Calu3 (cell line): ENCODE measurements around the gene PRPH. TPM values are rescaled to one million over a fixed set of nuclear protein-coding genes. Genes with fewer than 3 reads are reported as not detected.
A peak's percentile ranks its signal among the peaks of the same experiment; 100 is the strongest.
"Not testable (repeated sequence)": the region's sequence is repeated elsewhere in the genome, so short reads cannot be mapped to it uniquely, and the experiment has no call there.

Source experiments
- BruUV-seq: library from RNA; stranded (reverse); fragments of 400-500 nt; replicated peaks from 2 replicates; lab custom pipeline; 2021; lab: Mats Ljungman, UMichigan
- CTCF ChIA-PET: fragments of 300-600 bp; sonication (Branson Sonifier 250); formaldehyde crosslinking; loops from one replicate; lab custom pipeline; 2022; ENCODE audit warnings: antibody characterized with exemption; lab: Charles Lee
- DNase-seq: peaks from one replicate; pipeline ENCODE4 v3.0.0; 2022
- H3K27ac Mint-ChIP-seq: one replicate; pipeline ENCODE4 v1.8.0; 2022; ENCODE audit warnings: mixed read lengths; ENCODE audit not compliant: unreplicated experiment
- H3K27me3 Mint-ChIP-seq: one replicate; pipeline ENCODE4 v1.8.0; 2022; ENCODE audit warnings: mixed read lengths; ENCODE audit not compliant: unreplicated experiment
- H3K36me3 Mint-ChIP-seq: one replicate; pipeline ENCODE4 v1.8.0; 2022; ENCODE audit warnings: mild to moderate bottlenecking, moderate library complexity, mixed read lengths; ENCODE audit not compliant: insufficient read depth, unreplicated experiment
- H3K4me1 Mint-ChIP-seq: one replicate; pipeline ENCODE4 v1.8.0; 2022; ENCODE audit warnings: mild to moderate bottlenecking, low read depth, mixed read lengths; ENCODE audit not compliant: unreplicated experiment
- H3K4me3 Mint-ChIP-seq: one replicate; pipeline ENCODE4 v1.8.0; 2022; ENCODE audit warnings: mild to moderate bottlenecking, low read depth, moderate library complexity, mixed read lengths; ENCODE audit not compliant: unreplicated experiment
- H3K9me3 Mint-ChIP-seq: one replicate; pipeline ENCODE4 v1.8.0; 2022; ENCODE audit warnings: low read depth, mixed read lengths; ENCODE audit not compliant: unreplicated experiment
- intact Hi-C: fragments of 100-400 bp; cut with micrococcal nuclease; formaldehyde crosslinking; loops from one replicate; pipeline ENCODE4 v1.10.0; 2022; ENCODE audit not compliant: unreplicated experiment
- total RNA-seq: library from RNA; stranded (reverse); gene quantifications from 2 replicates; pipeline ENCODE4 v1.2.3, GENCODE V29; 2022
- TF ChIP-seq, protein P1 (sequence below): fragments of 200-600 bp; IDR thresholded peaks from one replicate; pipeline ENCODE4 v1.8.0; 2022; ENCODE audit warnings: antibody characterized with exemption; ENCODE audit not compliant: unreplicated experiment

The PRPH gene
- total RNA-seq, 1 experiment from 2014 or later = not detected

DNA sequence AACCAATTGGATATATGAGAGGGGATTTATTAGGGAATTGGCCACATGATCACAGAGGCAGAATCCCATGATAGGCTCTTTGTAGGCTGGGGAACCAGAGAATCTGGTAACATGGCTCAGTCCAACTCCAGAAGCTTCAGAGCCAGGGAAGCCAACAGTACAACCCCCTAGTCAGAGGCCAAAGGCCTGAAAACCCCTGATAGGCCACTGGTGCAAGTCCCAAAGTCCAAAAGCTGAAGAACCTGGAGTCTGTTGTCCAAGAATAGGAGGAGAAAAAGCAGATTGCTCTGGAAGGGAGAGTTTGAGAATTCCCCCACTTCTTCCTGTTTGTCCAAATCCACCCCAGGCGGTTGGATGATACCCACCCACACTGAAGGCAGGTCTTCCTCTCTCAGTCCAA, 19.9 kb downstream of the PRPH start:
- intact Hi-C loops = no loop called here
- Mint-ChIP-seq H3K4me3 (no peak overlapping the region), H3K27me3 (no peaks in the 10 kb centered on the region), H3K4me1 (no peaks in the 10 kb centered on the region), H3K9me3 (no peaks in the 10 kb centered on the region), H3K27ac (peak overlapping the region; percentile 37), H3K36me3 (no peaks in the 10 kb centered on the region)
- TF ChIP-seq, protein P1, sequence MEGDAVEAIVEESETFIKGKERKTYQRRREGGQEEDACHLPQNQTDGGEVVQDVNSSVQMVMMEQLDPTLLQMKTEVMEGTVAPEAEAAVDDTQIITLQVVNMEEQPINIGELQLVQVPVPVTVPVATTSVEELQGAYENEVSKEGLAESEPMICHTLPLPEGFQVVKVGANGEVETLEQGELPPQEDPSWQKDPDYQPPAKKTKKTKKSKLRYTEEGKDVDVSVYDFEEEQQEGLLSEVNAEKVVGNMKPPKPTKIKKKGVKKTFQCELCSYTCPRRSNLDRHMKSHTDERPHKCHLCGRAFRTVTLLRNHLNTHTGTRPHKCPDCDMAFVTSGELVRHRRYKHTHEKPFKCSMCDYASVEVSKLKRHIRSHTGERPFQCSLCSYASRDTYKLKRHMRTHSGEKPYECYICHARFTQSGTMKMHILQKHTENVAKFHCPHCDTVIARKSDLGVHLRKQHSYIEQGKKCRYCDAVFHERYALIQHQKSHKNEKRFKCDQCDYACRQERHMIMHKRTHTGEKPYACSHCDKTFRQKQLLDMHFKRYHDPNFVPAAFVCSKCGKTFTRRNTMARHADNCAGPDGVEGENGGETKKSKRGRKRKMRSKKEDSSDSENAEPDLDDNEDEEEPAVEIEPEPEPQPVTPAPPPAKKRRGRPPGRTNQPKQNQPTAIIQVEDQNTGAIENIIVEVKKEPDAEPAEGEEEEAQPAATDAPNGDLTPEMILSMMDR = no peak
- CTCF ChIA-PET = no interaction called here
- no peak for DNase-seq
- no TSS peak for BruUV-seq

DNA sequence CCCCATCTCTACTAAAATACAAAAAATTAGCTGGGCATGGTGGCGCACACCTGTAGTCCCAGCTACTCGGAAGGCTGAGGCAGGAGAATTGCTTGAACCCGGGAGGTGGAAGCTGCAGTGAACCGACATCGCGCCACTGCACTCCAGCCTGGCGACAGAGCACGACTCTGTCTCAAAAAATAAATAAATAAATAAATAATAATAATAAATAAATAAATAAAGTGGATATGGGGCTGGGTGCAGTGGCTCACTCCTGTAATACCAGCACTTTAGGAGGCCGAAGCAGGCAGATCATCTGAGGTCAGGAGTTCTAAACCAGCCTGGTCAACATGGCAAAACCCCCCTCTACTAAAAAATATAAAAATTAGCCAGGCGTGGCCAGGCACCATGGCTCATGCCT, 22.2 kb downstream of the PRPH start:
- H3K4me3 Mint-ChIP-seq, H3K27me3 Mint-ChIP-seq, intact Hi-C loops, H3K27ac Mint-ChIP-seq, CTCF ChIA-PET, H3K36me3 Mint-ChIP-seq, DNase-seq, H3K4me1 Mint-ChIP-seq, BruUV-seq, H3K9me3 Mint-ChIP-seq: not testable (repeated sequence)

DNA sequence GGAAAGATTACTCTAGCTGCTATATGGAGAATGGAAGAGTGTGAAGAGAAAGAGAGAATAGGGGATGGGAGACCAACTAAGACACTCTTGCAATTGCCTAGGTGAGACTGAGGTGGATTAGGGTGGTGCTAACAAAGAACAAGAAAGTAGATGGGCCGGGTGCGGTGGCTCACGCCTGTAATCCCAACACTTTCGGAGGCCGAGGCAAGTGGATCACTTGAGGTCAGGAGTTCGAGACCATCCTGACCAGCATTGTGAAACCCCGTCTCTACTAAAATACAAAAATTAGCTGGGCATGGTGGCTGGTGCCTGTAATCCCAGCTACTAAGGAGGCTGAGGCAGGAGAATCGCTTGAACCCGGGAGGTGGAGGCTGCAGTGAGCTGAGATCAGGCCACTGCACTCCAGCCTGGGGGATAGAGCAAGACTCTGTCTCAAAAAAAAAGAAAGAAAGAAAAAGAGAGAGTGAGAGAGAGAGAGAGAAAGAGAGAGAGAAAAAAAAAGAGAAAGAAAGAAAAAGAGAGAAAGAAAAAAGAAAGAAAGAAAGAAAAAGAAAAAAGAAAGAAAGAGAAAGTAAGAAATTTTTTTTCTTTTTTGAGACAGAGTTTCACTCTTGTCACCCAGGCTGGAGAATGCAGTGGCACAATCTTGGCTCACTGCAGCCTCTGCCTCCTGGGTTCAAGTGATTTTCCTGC, 25.6 kb downstream of the PRPH start:
- DNase-seq, H3K4me1 Mint-ChIP-seq, BruUV-seq, H3K27ac Mint-ChIP-seq, CTCF ChIA-PET, intact Hi-C loops, H3K9me3 Mint-ChIP-seq, H3K27me3 Mint-ChIP-seq, H3K4me3 Mint-ChIP-seq: not testable (repeated sequence)
- peaks cover 24% of the 10 kb centered on the region for H3K36me3 Mint-ChIP-seq

DNA sequence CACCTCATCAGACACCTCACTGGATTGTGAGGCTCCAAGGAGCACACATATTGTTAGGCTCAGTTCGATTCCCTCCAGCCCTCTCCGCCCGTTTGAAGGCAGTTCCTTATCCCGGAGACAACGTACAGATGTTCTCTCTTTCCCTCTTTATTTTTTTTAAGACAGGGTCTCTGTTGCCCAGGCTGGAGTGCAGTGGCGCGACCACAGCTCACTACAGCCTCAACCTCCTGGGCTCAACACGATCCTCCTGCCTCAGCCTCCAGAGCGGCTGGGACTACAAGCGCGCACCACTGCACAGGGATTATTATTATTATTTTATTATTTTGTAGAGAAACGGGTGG, 27.4 kb downstream of the PRPH start:
- no peaks in the 10 kb centered on the region for H3K9me3 Mint-ChIP-seq
- CTCF ChIA-PET = interaction anchor here (0.8 to 1.7 kb wide), 6 partner anchors 9 to 419 kb away, joined by 4 to 15 read pairs (median 8); partner anchors contain the start of genes TMBIM6 and TUBA1C
- TF ChIP-seq, protein P1 = no peak
- H3K27ac Mint-ChIP-seq = peak overlapping the region; percentile 81
- no peak for DNase-seq
- peak overlapping the region; percentile 97 for H3K4me3 Mint-ChIP-seq
- H3K27me3 Mint-ChIP-seq = no peaks in the 10 kb centered on the region
- H3K36me3 Mint-ChIP-seq = peaks cover 29% of the 10 kb centered on the region
- BruUV-seq = TSS peak; percentile 97
- intact Hi-C loops = no loop called here
- no peaks in the 10 kb centered on the region for H3K4me1 Mint-ChIP-seq

DNA sequence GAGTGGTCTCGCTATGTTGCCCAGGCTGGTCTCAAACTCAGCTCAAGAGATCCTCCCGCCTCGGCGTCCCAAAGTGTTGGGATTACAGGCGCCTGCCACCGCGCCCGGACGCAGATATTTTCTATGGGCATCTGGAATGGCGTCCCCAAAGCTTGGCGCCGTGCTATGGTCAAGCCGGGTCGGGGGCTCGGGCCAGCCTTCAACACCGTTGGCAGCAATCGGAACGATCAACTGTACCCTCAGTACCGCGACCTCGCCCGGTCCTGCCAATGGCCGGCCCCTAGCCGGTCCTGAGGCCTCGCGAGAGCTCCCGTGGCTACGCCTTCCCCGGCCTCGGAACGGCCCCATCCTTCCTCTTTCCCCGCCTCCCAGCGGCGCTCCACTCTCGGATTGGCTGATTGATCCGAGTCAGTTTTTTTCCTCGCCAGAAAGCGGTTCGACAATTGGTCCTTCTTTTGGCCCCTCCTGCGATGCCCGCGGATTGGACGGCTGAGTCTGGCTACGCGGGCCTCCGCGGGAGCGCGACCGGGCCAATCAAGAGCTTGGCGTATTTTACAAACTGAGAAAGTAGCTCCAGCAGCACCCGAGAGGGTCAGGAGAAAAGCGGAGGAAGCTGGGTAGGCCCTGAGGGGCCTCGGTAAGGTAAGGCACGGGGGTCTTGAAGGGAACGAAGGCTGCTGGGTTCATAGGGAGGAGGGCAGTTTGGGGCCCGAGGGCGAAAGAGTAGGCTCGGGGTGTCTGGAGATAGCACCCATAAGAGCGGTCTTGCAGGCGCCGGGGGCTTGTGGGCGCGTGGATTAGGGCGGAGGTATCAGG, 28.0 kb downstream of the PRPH start, which contains the start of gene TROAP:
TROAP (plus strand) TSS at position 548 of the 816 bp plus-strand sequence. CDS start 354 bp downstream, outside the sequence.
- intact Hi-C loops = no loop called here
- peak within 1 kb of the TSS; percentile 81 for H3K27ac Mint-ChIP-seq
- BruUV-seq = no TSS peak
- peak; percentile 96 for DNase-seq
- TF ChIP-seq, protein P1 = no peak
- H3K4me1 Mint-ChIP-seq = no peaks in the 10 kb centered on the region
- H3K9me3 Mint-ChIP-seq = no peaks in the 10 kb centered on the region
- peaks cover 33% of the 10 kb centered on the region for H3K36me3 Mint-ChIP-seq
- CTCF ChIA-PET = interaction anchor here (0.6 to 1.7 kb wide), 8 partner anchors 9 to 418 kb away, joined by 3 to 15 read pairs (median 6); partner anchors contain the start of genes TMBIM6 and TUBA1C
- H3K27me3 Mint-ChIP-seq = no peaks in the 10 kb centered on the region
- peak within 1 kb of the TSS; percentile 97 for H3K4me3 Mint-ChIP-seq
